Liver (tissue), 9 donors: ENCODE results near the gene NAA40. TPM values are rescaled to one million over a fixed set of nuclear protein-coding genes. Genes with fewer than 3 reads are reported as not detected.

Experiments
- DNase-seq: peaks from one replicate; pipeline ENCODE4 v3.0.0-alpha.2; 2017; ENCODE audit warnings: low spot score
- H3K27ac ChIP-seq, 2 donors: one replicate each; pipeline ENCODE4 v1.7.0; 2013; ENCODE audit warnings: inconsistent platforms in 2 of 2, low read length in 2 of 2, control low read depth in 1 of 2, low read depth in 1 of 2, mild to moderate bottlenecking in 1 of 2
- H3K27me3 ChIP-seq, 4 donors: one replicate each; pipeline versions ENCODE4 v1.6.1 to v1.7.0; 2013; ENCODE audit warnings: low read length in 3 of 4, inconsistent platforms in 1 of 4, mild to moderate bottlenecking in 1 of 4, moderate library complexity in 1 of 4; ENCODE audit not compliant: control insufficient read depth in 4 of 4, insufficient read depth in 4 of 4
- H3K36me3 ChIP-seq, 4 donors: one replicate each; pipeline versions ENCODE4 v1.6.1 to v1.7.0; 2013; ENCODE audit warnings: low read length in 3 of 4, mild to moderate bottlenecking in 3 of 4, low read depth in 1 of 4, moderate library complexity in 1 of 4; ENCODE audit not compliant: control insufficient read depth in 4 of 4, insufficient read depth in 3 of 4
- H3K4me1 ChIP-seq, 4 donors: one replicate each; pipeline versions ENCODE4 v1.6.1 to v1.7.0; 2013; ENCODE audit warnings: low read length in 3 of 4, mild to moderate bottlenecking in 3 of 4, moderate library complexity in 1 of 4; ENCODE audit not compliant: control insufficient read depth in 4 of 4, insufficient read depth in 4 of 4
- H3K4me3 ChIP-seq, 3 donors: one replicate each; pipeline versions ENCODE4 v1.6.1 to v1.7.0; 2013; ENCODE audit warnings: low read length in 3 of 3, control low read depth in 1 of 3, low read depth in 1 of 3, mild to moderate bottlenecking in 1 of 3
- H3K9ac ChIP-seq, 2 donors: one replicate each; pipeline ENCODE4 v1.7.0; 2013; ENCODE audit warnings: low read length in 2 of 2, mild to moderate bottlenecking in 2 of 2, moderate library complexity in 2 of 2, control low read depth in 1 of 2, low read depth in 1 of 2
- H3K9me3 ChIP-seq, 4 donors: one replicate each; pipeline versions ENCODE4 v1.6.1 to v1.7.0; 2013; ENCODE audit warnings: low read length in 3 of 4; ENCODE audit not compliant: control insufficient read depth in 4 of 4
- FOXA1 ChIP-seq: IDR thresholded peaks from 2 replicates; pipeline ENCODE4 v1.6.1; 2016; ENCODE audit warnings: antibody characterized with exemption
- FOXA2 ChIP-seq: IDR thresholded peaks from 2 replicates; pipeline ENCODE4 v1.6.1; 2016; ENCODE audit warnings: antibody characterized with exemption
- HNF4A ChIP-seq, 2 donors: conservative IDR thresholded peaks; 2 replicates each; pipeline ENCODE4 v1.6.1; 2016; ENCODE audit warnings: antibody characterized with exemption in 2 of 2, mild to moderate bottlenecking in 2 of 2
- HNF4G ChIP-seq: IDR thresholded peaks from 2 replicates; pipeline ENCODE4 v1.6.1; 2016; ENCODE audit warnings: antibody characterized with exemption
- REST ChIP-seq: IDR thresholded peaks from 2 replicates; pipeline ENCODE4 v1.6.1; 2016; ENCODE audit warnings: antibody characterized with exemption, mild to moderate bottlenecking
- RXRA ChIP-seq, 2 donors: IDR thresholded peaks; 2 replicates each; pipeline ENCODE4 v1.6.1; 2017 to 2018; ENCODE audit warnings: antibody characterized with exemption in 2 of 2, mild to moderate bottlenecking in 1 of 2
- SP1 ChIP-seq: IDR thresholded peaks from 2 replicates; pipeline ENCODE4 v1.6.1; 2018; ENCODE audit warnings: antibody characterized with exemption, mild to moderate bottlenecking
- TAF1 ChIP-seq: conservative IDR thresholded peaks from 2 replicates; pipeline ENCODE4 v1.6.1; 2016; ENCODE audit warnings: antibody characterized with exemption, mild to moderate bottlenecking
- YY1 ChIP-seq: IDR thresholded peaks from 2 replicates; pipeline ENCODE4 v1.6.1; 2016; ENCODE audit warnings: antibody characterized with exemption, mild to moderate bottlenecking
- ZBTB33 ChIP-seq: IDR thresholded peaks from 2 replicates; pipeline ENCODE4 v1.6.1; 2016; ENCODE audit warnings: antibody characterized with exemption
- WGBS: extraction: QIAGEN DNeasy Blood & Tissue Kit; methylation state at CpG from one replicate; pipeline ENCODE4 v1.1.7; 2013; 5-methylcytosine and 5-hydroxymethylcytosine counted together
- polyA plus RNA-seq, 2 donors: library from polyadenylated mRNA; stranded (reverse) in 1 of 2; unstranded in 1 of 2; fragments of 200-250 nt in 1 of 2; fragments of >200 nt in 1 of 2; fragmentation: Nextera tagmentation in 1 of 2; extraction: Ambion mirVana in 1 of 2; gene quantifications; one replicate each; pipeline versions ENCODE4 v1.2.1 to v1.2.3, GENCODE V29; 2013 to 2015
- total RNA-seq, 2 donors: library from RNA; depleted of rRNA; stranded (reverse); fragments of >200 nt; gene quantifications; one replicate each; pipeline ENCODE4 v1.2.3, GENCODE V29; 2014
- TF ChIP-seq, protein P1 (sequence below): fragments of 150-350 bp; IDR thresholded peaks from 2 replicates; pipeline ENCODE4 v1.5.1; 2017; ENCODE audit warnings: improper control_type of control experiment, low read depth, low read length; ENCODE audit not compliant: missing input control
- TF ChIP-seq, protein P2 (sequence below): IDR thresholded peaks from 2 replicates; pipeline ENCODE4 v1.6.1; 2016; ENCODE audit warnings: antibody characterized with exemption
- TF ChIP-seq, protein P3 (sequence below): IDR thresholded peaks from 2 replicates; pipeline ENCODE4 v1.6.1; 2016; ENCODE audit warnings: antibody characterized with exemption
- donor health status: healthy.
- donor health status: healthy.
- donor health status: healthy.
- donor health status: healthy.
- donor health status: healthy.

NAA40 gene
- total and polyA plus RNA-seq, 4 donors = 3.0 to 7.3 (median 4.7) TPM

DNA sequence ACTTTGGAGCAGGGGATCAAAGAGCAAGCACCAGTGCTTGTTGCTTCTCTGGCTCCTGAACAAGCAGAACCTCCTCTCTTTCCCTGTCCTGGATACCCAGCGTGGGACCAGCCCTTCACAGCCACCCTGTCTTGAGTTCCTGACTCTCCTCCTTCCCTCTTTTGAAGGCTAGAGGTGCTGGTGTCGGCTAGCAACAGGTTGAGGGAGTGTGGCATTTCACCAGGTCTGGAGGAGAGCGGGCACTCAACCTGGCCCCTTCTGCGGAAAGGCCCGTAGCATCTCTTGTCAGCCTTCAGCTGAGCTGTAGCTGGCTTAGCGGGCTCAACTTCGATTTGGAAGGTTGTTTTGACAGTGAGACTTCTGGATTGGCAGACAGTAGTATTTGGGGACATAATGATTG lies 48.4 kb upstream of the NAA40 start:
- Histone ChIP-seq H3K4me1 (peaks cover 7 to 40% (median 30%) of the 10 kb centered on the region in 4 donors), H3K27ac (no peak overlapping the region), H3K9me3 (no peaks in the 10 kb centered on the region), H3K27me3 (no peaks in the 10 kb centered on the region), H3K36me3 (peaks cover 0 to 7% (median 4%) of the 10 kb centered on the region in 4 donors), H3K4me3 (no peak overlapping the region), H3K9ac (no peak overlapping the region)
- no peak for TF ChIP-seq FOXA2
- peak; percentile 47 to 68 for TF ChIP-seq HNF4A (conservative IDR thresholded peaks at IDR 0.05)
- WGBS = 72% methylated on average over 7 of the region's 7 CpGs
- DNase-seq = no peak

- 66% methylated on average over 3 of the region's 3 CpGs for WGBS
- no peak overlapping the region for H3K9ac ChIP-seq
- no peak for DNase-seq
- no peaks in the 10 kb centered on the region for H3K27me3 ChIP-seq
- no peak overlapping the region for H3K27ac ChIP-seq
- H3K9me3 ChIP-seq = no peaks in the 10 kb centered on the region
- H3K4me3 ChIP-seq = no peak overlapping the region
- H3K4me1 ChIP-seq = peaks cover 7 to 35% (median 29%) of the 10 kb centered on the region in 4 donors
- H3K36me3 ChIP-seq = peaks cover 1 to 20% (median 14%) of the 10 kb centered on the region in 4 donors
- TF ChIP-seq FOXA1 (no peak), SP1 (no peak), REST (peak; percentile 69), ZBTB33 (no peak), TAF1 (no peak)
- TF ChIP-seq, protein P1, sequence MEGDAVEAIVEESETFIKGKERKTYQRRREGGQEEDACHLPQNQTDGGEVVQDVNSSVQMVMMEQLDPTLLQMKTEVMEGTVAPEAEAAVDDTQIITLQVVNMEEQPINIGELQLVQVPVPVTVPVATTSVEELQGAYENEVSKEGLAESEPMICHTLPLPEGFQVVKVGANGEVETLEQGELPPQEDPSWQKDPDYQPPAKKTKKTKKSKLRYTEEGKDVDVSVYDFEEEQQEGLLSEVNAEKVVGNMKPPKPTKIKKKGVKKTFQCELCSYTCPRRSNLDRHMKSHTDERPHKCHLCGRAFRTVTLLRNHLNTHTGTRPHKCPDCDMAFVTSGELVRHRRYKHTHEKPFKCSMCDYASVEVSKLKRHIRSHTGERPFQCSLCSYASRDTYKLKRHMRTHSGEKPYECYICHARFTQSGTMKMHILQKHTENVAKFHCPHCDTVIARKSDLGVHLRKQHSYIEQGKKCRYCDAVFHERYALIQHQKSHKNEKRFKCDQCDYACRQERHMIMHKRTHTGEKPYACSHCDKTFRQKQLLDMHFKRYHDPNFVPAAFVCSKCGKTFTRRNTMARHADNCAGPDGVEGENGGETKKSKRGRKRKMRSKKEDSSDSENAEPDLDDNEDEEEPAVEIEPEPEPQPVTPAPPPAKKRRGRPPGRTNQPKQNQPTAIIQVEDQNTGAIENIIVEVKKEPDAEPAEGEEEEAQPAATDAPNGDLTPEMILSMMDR = no peak
- TF ChIP-seq, protein P2, sequence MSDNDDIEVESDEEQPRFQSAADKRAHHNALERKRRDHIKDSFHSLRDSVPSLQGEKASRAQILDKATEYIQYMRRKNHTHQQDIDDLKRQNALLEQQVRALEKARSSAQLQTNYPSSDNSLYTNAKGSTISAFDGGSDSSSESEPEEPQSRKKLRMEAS = no peak
Measured at GRCh38 chr11:63892228-63892627, 46.6 kb upstream of the NAA40 start.

DNA sequence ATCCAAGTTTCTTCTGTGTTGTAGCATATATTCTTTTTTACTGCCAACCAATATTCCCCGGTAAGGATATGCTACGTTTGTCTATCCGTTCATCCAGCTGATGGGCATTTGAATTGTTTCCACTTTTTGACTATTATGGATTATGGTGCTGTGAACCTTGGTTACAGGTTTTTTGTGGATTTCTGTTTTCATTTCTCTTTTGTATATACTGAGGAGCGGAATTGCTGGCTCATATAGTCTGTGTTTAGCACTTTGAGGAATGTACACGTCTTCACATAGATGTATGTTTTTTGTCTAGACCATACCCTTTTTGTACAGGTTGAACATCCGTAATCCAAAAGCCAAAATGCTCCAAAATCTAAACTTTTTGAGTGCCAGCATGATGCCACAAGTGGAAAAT lies 45.4 kb upstream of the NAA40 start:
- no peaks in the 10 kb centered on the region for H3K9me3 ChIP-seq
- no peaks in the 10 kb centered on the region for H3K27me3 ChIP-seq
- 98% methylated on average over 6 of the region's 6 CpGs for WGBS
- TF ChIP-seq YY1 (no peak), HNF4G (no peak), ZBTB33 (no peak), RXRA (IDR thresholded peaks at IDR 0.05) (no peak)
- TF ChIP-seq, protein P3, sequence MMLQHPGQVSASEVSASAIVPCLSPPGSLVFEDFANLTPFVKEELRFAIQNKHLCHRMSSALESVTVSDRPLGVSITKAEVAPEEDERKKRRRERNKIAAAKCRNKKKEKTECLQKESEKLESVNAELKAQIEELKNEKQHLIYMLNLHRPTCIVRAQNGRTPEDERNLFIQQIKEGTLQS = no peak
- no peak overlapping the region for H3K4me3 ChIP-seq
- no peak for DNase-seq
- peaks cover 4 to 31% (median 23%) of the 10 kb centered on the region in 4 donors for H3K36me3 ChIP-seq
- peaks cover 4 to 24% (median 19%) of the 10 kb centered on the region in 4 donors for H3K4me1 ChIP-seq
- no peak overlapping the region for H3K9ac ChIP-seq
- H3K27ac ChIP-seq = no peak overlapping the region
